WI38 (cell line): ENCODE results near the gene KRTAP10-11.
"Not testable (repeated sequence)": the region's sequence is repeated elsewhere in the genome, so short reads cannot be mapped to it uniquely, and the experiment has no call there.

ENCODE experiments used
- H3K4me3 ChIP-seq: 2 replicates; pipeline ENCODE4 v1.5.1; 2011; ENCODE audit warnings: low read depth, mild to moderate bottlenecking, control low read depth, low read length
- TF ChIP-seq, protein P1 (sequence below): IDR thresholded peaks from 2 replicates; pipeline ENCODE4 v1.5.1; 2012; ENCODE audit warnings: low read depth, mild to moderate bottlenecking, control low read depth, low read length

The KRTAP10-11 gene, protein sequence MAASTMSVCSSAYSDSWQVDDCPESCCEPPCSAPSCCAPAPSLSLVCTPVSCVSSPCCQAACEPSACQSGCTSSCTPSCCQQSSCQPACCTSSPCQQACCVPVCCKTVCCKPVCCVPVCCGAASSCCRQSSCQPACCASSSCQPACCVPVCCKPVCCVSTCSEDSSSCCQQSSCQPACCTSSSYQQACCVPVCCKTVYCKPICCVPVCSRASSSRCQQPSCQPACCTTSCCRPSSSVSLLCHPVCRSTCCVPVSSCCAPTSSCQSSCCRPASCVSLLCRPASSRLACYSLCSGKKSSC

DNA sequence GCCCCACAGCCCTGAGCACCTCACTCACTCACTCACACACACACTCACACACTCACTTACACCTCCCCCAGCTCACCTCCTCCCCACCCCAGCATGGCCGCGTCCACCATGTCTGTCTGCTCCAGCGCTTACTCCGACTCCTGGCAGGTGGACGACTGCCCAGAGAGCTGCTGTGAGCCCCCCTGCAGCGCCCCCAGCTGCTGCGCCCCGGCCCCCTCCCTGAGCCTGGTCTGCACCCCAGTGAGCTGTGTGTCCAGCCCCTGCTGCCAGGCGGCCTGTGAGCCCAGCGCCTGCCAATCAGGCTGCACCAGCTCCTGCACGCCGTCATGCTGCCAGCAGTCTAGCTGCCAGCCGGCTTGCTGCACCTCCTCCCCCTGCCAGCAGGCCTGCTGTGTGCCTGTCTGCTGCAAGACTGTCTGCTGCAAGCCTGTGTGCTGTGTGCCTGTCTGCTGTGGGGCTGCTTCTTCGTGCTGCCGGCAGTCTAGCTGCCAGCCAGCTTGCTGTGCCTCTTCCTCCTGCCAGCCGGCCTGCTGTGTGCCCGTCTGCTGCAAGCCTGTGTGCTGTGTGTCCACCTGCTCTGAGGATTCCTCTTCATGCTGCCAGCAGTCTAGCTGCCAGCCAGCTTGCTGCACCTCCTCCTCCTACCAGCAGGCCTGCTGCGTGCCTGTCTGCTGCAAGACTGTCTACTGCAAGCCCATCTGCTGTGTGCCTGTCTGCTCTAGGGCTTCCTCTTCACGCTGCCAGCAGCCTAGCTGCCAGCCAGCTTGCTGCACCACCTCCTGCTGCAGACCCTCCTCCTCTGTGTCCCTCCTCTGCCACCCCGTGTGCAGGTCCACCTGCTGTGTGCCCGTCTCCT lies at the start of gene KRTAP10-11:
KRTAP10-11 (plus strand) TSS at position 49 of the 856 bp plus-strand sequence; CDS start at position 94, 45 bp downstream.
- not testable (repeated sequence) for H3K4me3 ChIP-seq

DNA sequence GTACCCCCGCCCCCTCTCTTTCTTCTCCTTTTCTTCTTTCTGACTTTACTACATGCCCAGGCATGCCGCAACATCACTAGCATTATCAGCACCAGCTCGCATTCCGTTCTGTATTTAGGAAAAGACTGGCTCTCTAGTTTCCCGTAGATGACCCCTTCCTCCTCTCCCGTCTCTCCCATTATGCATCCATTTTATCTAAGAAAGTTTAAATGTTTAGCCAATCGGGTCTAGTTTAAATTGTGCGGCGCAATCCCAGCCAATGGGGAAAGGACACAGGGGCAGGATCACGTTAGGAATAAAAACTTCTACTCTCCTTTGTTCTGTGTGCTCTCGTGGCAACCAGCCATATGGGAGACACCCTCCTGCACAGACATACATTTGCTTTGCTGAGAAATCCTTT lies 48.2 kb upstream of the KRTAP10-11 start:
- no peak overlapping the region for H3K4me3 ChIP-seq
- TF ChIP-seq, protein P1, sequence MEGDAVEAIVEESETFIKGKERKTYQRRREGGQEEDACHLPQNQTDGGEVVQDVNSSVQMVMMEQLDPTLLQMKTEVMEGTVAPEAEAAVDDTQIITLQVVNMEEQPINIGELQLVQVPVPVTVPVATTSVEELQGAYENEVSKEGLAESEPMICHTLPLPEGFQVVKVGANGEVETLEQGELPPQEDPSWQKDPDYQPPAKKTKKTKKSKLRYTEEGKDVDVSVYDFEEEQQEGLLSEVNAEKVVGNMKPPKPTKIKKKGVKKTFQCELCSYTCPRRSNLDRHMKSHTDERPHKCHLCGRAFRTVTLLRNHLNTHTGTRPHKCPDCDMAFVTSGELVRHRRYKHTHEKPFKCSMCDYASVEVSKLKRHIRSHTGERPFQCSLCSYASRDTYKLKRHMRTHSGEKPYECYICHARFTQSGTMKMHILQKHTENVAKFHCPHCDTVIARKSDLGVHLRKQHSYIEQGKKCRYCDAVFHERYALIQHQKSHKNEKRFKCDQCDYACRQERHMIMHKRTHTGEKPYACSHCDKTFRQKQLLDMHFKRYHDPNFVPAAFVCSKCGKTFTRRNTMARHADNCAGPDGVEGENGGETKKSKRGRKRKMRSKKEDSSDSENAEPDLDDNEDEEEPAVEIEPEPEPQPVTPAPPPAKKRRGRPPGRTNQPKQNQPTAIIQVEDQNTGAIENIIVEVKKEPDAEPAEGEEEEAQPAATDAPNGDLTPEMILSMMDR: no peak

DNA sequence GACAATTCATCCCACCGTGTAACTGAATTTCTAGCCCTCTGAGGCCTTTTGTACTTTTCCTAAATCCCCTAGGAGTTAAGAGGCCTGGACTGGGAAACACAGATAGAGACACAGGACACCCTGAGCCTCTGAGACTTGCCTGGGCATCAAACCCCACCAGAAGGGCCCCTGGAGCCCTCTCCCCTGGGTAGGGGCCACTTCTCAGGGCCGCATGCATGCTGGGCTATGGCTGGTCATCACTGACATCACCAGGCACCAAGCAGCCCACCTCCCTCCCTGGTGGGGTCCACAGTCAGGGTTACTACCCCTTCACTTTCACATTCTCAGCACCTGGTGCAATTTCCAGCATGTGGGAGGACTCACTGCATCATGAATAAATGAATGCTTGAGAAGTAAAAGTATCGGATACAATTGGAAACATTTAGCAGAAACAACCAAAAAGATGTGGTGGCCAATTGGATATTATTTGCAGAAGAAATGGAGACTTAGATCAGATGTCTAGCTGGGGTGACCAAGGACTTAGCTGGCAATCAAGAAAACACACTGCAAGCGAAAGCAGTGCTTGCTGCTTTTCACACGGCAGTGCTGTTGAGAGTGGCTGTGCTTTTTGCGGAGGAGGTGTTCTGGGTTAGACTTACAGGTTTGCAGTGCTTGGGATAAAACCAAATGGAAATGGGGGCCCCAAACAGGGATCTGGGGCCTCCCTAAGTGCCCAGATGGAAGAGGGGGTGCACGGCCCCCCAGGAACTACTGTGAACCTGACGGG lies 46.8 kb upstream of the KRTAP10-11 start:
- TF ChIP-seq, protein P1: no peak
- H3K4me3 ChIP-seq: no peak overlapping the region

DNA sequence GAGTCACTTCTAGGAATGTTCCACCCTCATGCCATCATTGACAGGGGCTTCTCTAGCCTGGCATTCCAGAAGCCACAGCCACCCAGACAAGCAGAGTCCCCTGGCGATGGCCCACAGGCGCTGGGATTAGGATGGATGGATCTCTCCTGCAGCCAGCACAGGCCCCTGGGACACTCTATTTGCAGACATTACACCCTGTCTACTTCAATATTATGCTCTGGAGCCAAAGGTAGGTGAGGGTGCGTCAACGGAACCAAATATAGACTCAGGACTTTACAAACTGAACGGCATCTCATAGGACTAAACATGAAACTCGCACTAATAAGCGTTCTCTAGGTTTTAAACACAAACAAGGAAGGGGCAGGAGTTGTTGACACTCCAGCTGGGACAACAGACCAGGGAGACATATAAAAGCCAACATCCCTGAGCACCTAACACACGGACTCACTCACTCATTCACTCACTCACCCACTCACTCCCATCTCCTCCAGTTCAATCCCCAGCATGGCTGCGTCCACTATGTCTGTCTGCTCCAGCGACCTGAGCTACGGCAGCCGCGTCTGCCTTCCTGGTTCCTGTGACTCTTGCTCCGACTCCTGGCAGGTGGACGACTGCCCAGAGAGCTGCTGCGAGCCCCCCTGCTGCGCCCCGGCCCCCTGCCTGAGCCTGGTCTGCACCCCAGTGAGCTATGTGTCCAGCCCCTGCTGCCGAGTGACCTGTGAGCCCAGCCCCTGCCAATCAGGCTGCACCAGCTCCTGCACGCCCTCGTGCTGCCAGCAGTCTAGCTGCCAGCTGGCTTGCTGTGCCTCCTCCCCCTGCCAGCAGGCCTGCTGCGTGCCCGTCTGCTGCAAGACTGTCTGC lies 45.9 kb upstream of the KRTAP10-11 start, which contains the start of gene KRTAP10-7:
KRTAP10-7 (plus strand) TSS at position 480 of the 861 bp plus-strand sequence; CDS start at position 505, 25 bp downstream.
- not testable (repeated sequence) for H3K4me3 ChIP-seq

DNA sequence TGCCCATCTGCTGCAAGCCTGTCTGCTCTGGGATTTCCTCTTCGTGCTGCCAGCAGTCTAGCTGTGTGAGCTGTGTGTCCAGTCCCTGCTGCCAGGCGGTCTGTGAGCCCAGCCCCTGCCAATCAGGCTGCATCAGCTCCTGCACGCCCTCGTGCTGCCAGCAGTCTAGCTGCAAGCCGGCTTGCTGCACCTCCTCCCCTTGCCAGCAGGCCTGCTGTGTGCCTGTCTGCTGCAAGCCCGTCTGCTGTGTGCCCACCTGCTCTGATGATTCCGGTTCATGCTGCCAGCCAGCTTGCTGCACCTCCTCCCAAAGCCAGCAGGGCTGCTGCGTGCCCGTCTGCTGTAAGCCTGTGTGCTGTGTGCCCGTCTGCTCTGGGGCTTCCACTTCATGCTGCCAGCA lies 45.1 kb upstream of the KRTAP10-11 start:
- not testable (repeated sequence) for H3K4me3 ChIP-seq

DNA sequence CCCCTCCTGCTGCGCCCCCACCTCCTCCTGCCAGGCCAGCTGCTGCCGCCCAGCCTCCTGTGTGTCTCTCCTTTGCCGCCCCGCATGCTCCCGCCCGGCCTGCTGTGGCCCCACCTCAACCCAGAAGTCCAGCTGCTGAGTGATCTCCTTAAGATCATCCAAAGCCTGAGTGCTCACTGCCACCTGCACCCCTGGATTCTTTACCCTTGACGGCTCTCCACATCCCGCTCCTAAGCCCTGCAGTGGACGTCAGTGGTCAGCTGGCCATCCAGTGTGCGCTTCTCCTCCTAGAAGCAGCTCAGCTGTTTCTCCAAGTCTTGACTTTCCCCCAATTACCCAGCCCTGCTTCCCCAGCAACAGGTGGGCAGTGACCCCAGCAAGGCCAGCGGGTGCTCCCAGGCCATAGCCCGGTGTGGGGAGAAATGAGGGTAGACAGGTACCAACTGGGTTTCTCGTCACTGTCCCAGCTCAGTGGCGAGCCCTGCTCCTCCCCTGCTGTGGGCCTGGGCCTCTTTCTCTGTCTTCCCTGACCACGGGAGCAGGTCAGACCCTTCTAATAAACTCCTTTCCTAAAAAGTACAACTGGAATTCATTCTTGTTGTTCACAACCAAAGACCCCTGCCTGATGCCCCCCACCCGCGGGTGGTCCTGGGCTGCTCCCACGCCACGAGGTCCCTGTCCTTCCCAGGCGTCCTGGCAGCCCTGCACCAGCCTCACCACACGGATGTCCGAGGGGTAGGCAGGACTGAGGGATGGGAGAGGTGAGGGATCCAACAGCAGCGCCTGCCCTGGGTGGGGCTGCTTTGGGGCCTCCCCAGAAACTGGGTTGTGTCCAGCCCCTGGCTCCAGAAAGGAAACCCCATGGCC lies 44.4 kb upstream of the KRTAP10-11 start:
- TF ChIP-seq, protein P1: no peak
- no peak overlapping the region for H3K4me3 ChIP-seq

DNA sequence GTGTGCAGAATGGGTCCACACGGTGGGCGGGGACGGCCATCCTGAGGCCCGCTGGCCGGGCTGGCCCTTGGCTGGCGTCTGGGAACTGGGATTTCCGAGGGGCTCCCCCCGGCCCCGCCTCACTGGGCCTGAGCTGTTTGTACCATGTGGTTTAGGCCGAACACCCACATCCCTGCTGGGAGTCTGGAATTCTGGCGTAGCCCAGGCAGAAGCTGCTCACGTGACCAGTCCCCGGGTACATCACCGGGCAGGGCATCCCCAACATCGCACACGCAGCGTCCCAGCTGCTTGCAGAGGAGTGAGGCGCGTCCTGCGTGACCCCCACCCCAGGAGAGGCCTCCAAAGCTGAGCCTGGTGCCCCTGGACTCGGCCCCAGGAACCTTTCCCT lies 43.8 kb upstream of the KRTAP10-11 start:
- TF ChIP-seq, protein P1: no peak
- no peak overlapping the region for H3K4me3 ChIP-seq
